HCT116 (cell line): Measurements from ENCODE around the gene ARSI. TPM values are rescaled to one million over a fixed set of nuclear protein-coding genes. Genes with fewer than 3 reads are reported as not detected.

ENCODE experiments used
- ATAC-seq: fragments of 200-7000 bp; cut with Tn5 transposase; 2 replicates; pipeline ENCODE4 v1.9.1; 2020; ENCODE audit warnings: mild to moderate bottlenecking, moderate library complexity
- BruUV-seq: library from RNA; stranded (reverse); fragments of 400-500 nt; replicated peaks from 2 replicates; lab custom pipeline; 2021; lab: Mats Ljungman, UMichigan
- CTCF ChIA-PET: fragments of 300-600 bp; sonication (Branson Sonifier 250); formaldehyde crosslinking; loops from one replicate; lab custom pipeline; 2021; ENCODE audit warnings: antibody characterized with exemption; lab: Charles Lee
- POLR2A ChIA-PET: fragments of 300-600, 350-600 bp; sonication (Branson Sonifier 250); formaldehyde crosslinking; loops from one replicate; lab custom pipeline; 2021; ENCODE audit warnings: antibody characterized with exemption; lab: Charles Lee
- RAD21 ChIA-PET, 2 experiments: fragments of 300-600 bp; sonication (Branson Sonifier 250); formaldehyde crosslinking; loops; one replicate each; lab custom pipeline; 2023; ENCODE audit warnings: low total read pairs in 2 of 2; ENCODE audit not compliant: uncharacterized antibody in 2 of 2, unreplicated experiment in 2 of 2, low non-redundant PET in 1 of 2; lab: Charles Lee
- DNase-seq: peaks from one replicate; pipeline ENCODE4 v3.0.0-alpha.2; 2010; ENCODE audit warnings: low read depth, low spot score
- H2AFZ ChIP-seq: fragments of 200-600 bp; shearing (Covaris generic), sonication (generic); 2 replicates; pipeline ENCODE4 v1.6.1; 2017; ENCODE audit warnings: low read depth, mixed run types, mixed read lengths, antibody characterized with exemption, low read length; ENCODE audit not compliant: poor library complexity, severe bottlenecking
- H3K27ac ChIP-seq: 2 replicates; pipeline ENCODE4 v1.5.1; 2012; ENCODE audit warnings: low read depth, low read length
- H3K27me3 ChIP-seq: fragments of 200-600 bp; sonication (generic); 2 replicates; pipeline ENCODE4 v1.6.1; 2016; ENCODE audit warnings: mixed run types, low read length, mixed read lengths; ENCODE audit not compliant: insufficient read depth
- H3K36me3 ChIP-seq, 2 experiments: fragments of 200-500 bp in 1 of 2; fragments of 200-600 bp in 1 of 2; sonication (Bioruptor generic) in 1 of 2; sonication (generic) in 1 of 2; 2 replicates each; pipeline versions ENCODE4 v1.5.1 to v1.6.1; 2014 to 2016; ENCODE audit warnings: low read length in 2 of 2, inconsistent platforms in 1 of 2, mixed read lengths in 1 of 2, mixed run types in 1 of 2; ENCODE audit not compliant: insufficient read depth in 2 of 2, control insufficient read depth in 1 of 2
- H3K4me1 ChIP-seq, 2 experiments: fragments of 200-600 bp in 1 of 2; sonication (generic) in 1 of 2; 2 replicates each; pipeline versions ENCODE4 v1.5.1 to v1.6.1; 2012 to 2017; ENCODE audit warnings: low read length in 2 of 2, inconsistent platforms in 1 of 2, mild to moderate bottlenecking in 1 of 2, mixed read lengths in 1 of 2, mixed run types in 1 of 2, moderate library complexity in 1 of 2; ENCODE audit not compliant: insufficient read depth in 2 of 2, control insufficient read depth in 1 of 2
- H3K4me2 ChIP-seq: fragments of 200-600 bp; sonication (generic); 2 replicates; pipeline ENCODE4 v1.6.1; 2017; ENCODE audit warnings: mixed run types, low read length, mixed read lengths
- H3K4me3 ChIP-seq, 2 experiments: fragments of 200-600 bp in 1 of 2; sonication (generic) in 1 of 2; replicated peaks in 1 of 2; 2 replicates each; pipeline ENCODE4 v1.5.1; 2011 to 2016; ENCODE audit warnings: low read length in 2 of 2, control low read depth in 1 of 2, low read depth in 1 of 2, mild to moderate bottlenecking in 1 of 2, mixed read lengths in 1 of 2, mixed run types in 1 of 2
- H3K79me2 ChIP-seq: fragments of 200-600 bp; sonication (generic); 2 replicates; pipeline ENCODE4 v1.6.1; 2017; ENCODE audit warnings: mild to moderate bottlenecking, mixed run types, low read length, moderate library complexity, mixed read lengths; ENCODE audit not compliant: insufficient read depth
- H3K9ac ChIP-seq: fragments of 200-600 bp; sonication (generic); 2 replicates; pipeline ENCODE4 v1.6.1; 2016; ENCODE audit warnings: low read length, mixed read lengths
- H3K9me2 ChIP-seq: fragments of 200-600 bp; sonication (generic), shearing (Covaris generic); 2 replicates; pipeline ENCODE4 v1.6.1; 2017; ENCODE audit warnings: mixed run types, mild to moderate bottlenecking, moderate library complexity; ENCODE audit not compliant: insufficient read depth
- H3K9me3 ChIP-seq, 2 experiments: fragments of 200-500 bp in 1 of 2; fragments of 200-600 bp in 1 of 2; sonication (Bioruptor generic) in 1 of 2; sonication (generic) in 1 of 2; 2 replicates each; pipeline ENCODE4 v1.6.1; 2014 to 2017; ENCODE audit warnings: low read length in 2 of 2, mixed read lengths in 2 of 2, inconsistent platforms in 1 of 2, low read depth in 1 of 2, mild to moderate bottlenecking in 1 of 2, mixed run types in 1 of 2, moderate library complexity in 1 of 2; ENCODE audit not compliant: control insufficient read depth in 1 of 2, insufficient read depth in 1 of 2
- H4K20me1 ChIP-seq: fragments of 200-600 bp; sonication (generic), shearing (Covaris generic); 2 replicates; pipeline ENCODE4 v1.6.1; 2017; ENCODE audit warnings: mixed run types, mild to moderate bottlenecking, moderate library complexity; ENCODE audit not compliant: insufficient read depth
- CBX3 ChIP-seq: IDR thresholded peaks from 2 replicates; pipeline ENCODE4 v1.6.1; 2012; ENCODE audit warnings: low read depth
- CEBPB ChIP-seq: IDR thresholded peaks from 2 replicates; pipeline ENCODE4 v1.6.1; 2012; ENCODE audit warnings: low read depth
- EGR1 ChIP-seq: IDR thresholded peaks from 2 replicates; pipeline ENCODE4 v1.6.1; 2012; ENCODE audit warnings: low read depth
- EZH2 ChIP-seq: fragments of 200-600 bp; sonication (generic); IDR thresholded peaks from 2 replicates; pipeline ENCODE4 v1.6.1; 2017; ENCODE audit warnings: antibody characterized with exemption, mixed run types
- EZH2phosphoT487 ChIP-seq: fragments of 200-600 bp; IDR thresholded peaks from 2 replicates; pipeline ENCODE4 v1.6.1; 2018; ENCODE audit warnings: antibody characterized with exemption, borderline replicate concordance
- FOSL1 ChIP-seq: IDR thresholded peaks from 2 replicates; pipeline ENCODE4 v1.6.1; 2012; ENCODE audit warnings: low read depth
- JUND ChIP-seq: IDR thresholded peaks from 2 replicates; pipeline ENCODE4 v1.6.1; 2012
- SP1 ChIP-seq: IDR thresholded peaks from 2 replicates; pipeline ENCODE4 v1.6.1; 2012; ENCODE audit warnings: low read depth
- TCF7L2 ChIP-seq: IDR thresholded peaks from 2 replicates; pipeline ENCODE4 v1.7.0; 2011; ENCODE audit warnings: borderline replicate concordance, inconsistent platforms; ENCODE audit not compliant: insufficient read depth, insufficient read length; ENCODE audit errors: extremely low read depth
- YY1 ChIP-seq: IDR thresholded peaks from 2 replicates; pipeline ENCODE4 v1.6.1; 2011; ENCODE audit warnings: low read length, low read depth, moderate library complexity, mild to moderate bottlenecking; ENCODE audit not compliant: insufficient replicate concordance; ENCODE audit errors: extremely low read depth
- ZFX ChIP-seq: fragments of 450-650 bp; IDR thresholded peaks from 2 replicates; pipeline ENCODE4 v1.6.1; 2017
- ZNF274 ChIP-seq: fragments of 200-500 bp; sonication (Bioruptor generic); IDR thresholded peaks from 2 replicates; pipeline ENCODE4 v1.6.1; 2014; ENCODE audit warnings: mild to moderate bottlenecking, low read depth, low read length, inconsistent platforms
- intact Hi-C: fragments of 100-400 bp; cut with micrococcal nuclease; formaldehyde crosslinking; loops from 2 replicates; pipeline ENCODE4 v1.10.0; 2022
- total RNA-seq: library from RNA; stranded (reverse); gene quantifications from one replicate; pipeline ENCODE4 v1.2.1, GENCODE V29; 2021; ENCODE audit not compliant: unreplicated experiment
- TF ChIP-seq, protein P1 (sequence below): IDR thresholded peaks from 2 replicates; pipeline ENCODE4 v1.6.1; 2012
- TF ChIP-seq, protein P2 (sequence below): IDR thresholded peaks from 2 replicates; pipeline ENCODE4 v1.6.1; 2012
- TF ChIP-seq, protein P3 (sequence below): IDR thresholded peaks from 2 replicates; pipeline ENCODE4 v1.6.1; 2012; ENCODE audit warnings: low read depth

Gene ARSI
- total RNA-seq, 1 experiment from 2014 or later: 0.07 TPM

DNA sequence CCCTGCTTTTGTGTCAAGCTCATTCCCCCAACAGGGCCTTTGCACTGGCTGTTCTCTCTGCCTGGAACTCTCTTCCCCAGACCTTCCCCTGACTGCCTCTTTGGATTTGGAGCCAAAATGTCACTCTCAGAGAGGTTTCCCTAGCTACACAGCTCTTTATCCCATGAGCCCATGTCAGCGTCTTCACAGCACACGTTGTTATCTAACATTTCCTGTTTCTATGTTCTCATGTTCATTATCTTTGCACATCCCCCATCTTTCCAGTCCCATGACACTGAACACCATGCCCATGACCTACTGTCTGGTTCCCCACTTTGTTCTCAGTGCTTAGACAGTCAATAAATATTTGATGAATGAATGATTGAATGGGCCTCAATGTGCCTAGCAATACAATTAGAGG is 26.3 kb upstream of the ARSI start:
- Histone ChIP-seq H2AFZ (no peak overlapping the region), H3K4me1 (no peaks in the 10 kb centered on the region), H3K4me2 (no peak overlapping the region), H3K4me3 (no peak overlapping the region), H4K20me1 (no peaks in the 10 kb centered on the region), H3K36me3 (no peaks in the 10 kb centered on the region), H3K27ac (no peak overlapping the region), H3K27me3 (no peaks in the 10 kb centered on the region), H3K79me2 (no peaks in the 10 kb centered on the region), H3K9ac (no peak overlapping the region), H3K9me3 (no peaks in the 10 kb centered on the region), H3K9me2 (no peaks in the 10 kb centered on the region)
- no peak for DNase-seq
- ChIA-PET POLR2A (no interaction called here), CTCF (interaction anchor here (1.3 kb wide), 1 partner anchor 21 kb away, joined by 3 read pairs; no protein-coding TSS in a partner anchor), RAD21 (no interaction called here)
- BruUV-seq: no TSS peak
- no peak for ATAC-seq
- no peak for TF ChIP-seq JUND
- TF ChIP-seq YY1: no peak
- TF ChIP-seq ZFX: no peak
- TF ChIP-seq, protein P1, sequence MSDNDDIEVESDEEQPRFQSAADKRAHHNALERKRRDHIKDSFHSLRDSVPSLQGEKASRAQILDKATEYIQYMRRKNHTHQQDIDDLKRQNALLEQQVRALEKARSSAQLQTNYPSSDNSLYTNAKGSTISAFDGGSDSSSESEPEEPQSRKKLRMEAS: no peak
- TF ChIP-seq, protein P2, sequence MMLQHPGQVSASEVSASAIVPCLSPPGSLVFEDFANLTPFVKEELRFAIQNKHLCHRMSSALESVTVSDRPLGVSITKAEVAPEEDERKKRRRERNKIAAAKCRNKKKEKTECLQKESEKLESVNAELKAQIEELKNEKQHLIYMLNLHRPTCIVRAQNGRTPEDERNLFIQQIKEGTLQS: no peak
- TF ChIP-seq ZNF274: no peak
- no peak for TF ChIP-seq TCF7L2
- TF ChIP-seq SP1: no peak
- TF ChIP-seq FOSL1: no peak
- TF ChIP-seq CBX3: no peak
- no peak for TF ChIP-seq CEBPB
- TF ChIP-seq, protein P3, sequence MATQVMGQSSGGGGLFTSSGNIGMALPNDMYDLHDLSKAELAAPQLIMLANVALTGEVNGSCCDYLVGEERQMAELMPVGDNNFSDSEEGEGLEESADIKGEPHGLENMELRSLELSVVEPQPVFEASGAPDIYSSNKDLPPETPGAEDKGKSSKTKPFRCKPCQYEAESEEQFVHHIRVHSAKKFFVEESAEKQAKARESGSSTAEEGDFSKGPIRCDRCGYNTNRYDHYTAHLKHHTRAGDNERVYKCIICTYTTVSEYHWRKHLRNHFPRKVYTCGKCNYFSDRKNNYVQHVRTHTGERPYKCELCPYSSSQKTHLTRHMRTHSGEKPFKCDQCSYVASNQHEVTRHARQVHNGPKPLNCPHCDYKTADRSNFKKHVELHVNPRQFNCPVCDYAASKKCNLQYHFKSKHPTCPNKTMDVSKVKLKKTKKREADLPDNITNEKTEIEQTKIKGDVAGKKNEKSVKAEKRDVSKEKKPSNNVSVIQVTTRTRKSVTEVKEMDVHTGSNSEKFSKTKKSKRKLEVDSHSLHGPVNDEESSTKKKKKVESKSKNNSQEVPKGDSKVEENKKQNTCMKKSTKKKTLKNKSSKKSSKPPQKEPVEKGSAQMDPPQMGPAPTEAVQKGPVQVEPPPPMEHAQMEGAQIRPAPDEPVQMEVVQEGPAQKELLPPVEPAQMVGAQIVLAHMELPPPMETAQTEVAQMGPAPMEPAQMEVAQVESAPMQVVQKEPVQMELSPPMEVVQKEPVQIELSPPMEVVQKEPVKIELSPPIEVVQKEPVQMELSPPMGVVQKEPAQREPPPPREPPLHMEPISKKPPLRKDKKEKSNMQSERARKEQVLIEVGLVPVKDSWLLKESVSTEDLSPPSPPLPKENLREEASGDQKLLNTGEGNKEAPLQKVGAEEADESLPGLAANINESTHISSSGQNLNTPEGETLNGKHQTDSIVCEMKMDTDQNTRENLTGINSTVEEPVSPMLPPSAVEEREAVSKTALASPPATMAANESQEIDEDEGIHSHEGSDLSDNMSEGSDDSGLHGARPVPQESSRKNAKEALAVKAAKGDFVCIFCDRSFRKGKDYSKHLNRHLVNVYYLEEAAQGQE: no peak
- no peak for TF ChIP-seq EZH2phosphoT487
- TF ChIP-seq EZH2: no peak
- no peak for TF ChIP-seq EGR1
- intact Hi-C loops: no loop called here
